Stimulated activated CD8-positive, alpha-beta memory T cell treated with anti-CD3 and anti-CD28 coated beads, Interleukin-12 subunit alpha, Interleukin-12 subunit beta, amount 100 ng/mL, for 24 hours (primary cell): ENCODE results near the gene RFTN1.

Source experiments
- DNase-seq: peaks from one replicate; pipeline ENCODE4 v3.0.0-alpha.2; 2020; ENCODE audit errors: extremely low read depth

RFTN1 gene

GRCh38 chr3:16464511-16465148, 48.9 kb downstream of the RFTN1 start:
- DNase-seq: no peak

- DNase-seq: no peak
These were observed 49.6 kb downstream of the RFTN1 start for GRCh38 chr3:16463914-16464313.

GRCh38 chr3:16463119-16463518, 50.4 kb downstream of the RFTN1 start:
- no peak for DNase-seq

GRCh38 chr3:16462679-16463078, 50.8 kb downstream of the RFTN1 start:
- DNase-seq: no peak

- no peak for DNase-seq
These were observed 51.8 kb downstream of the RFTN1 start for GRCh38 chr3:16461463-16462245.

GRCh38 chr3:16460886-16461285, 52.6 kb downstream of the RFTN1 start:
- no peak for DNase-seq

- no peak for DNase-seq
These were observed 53.2 kb downstream of the RFTN1 start for GRCh38 chr3:16460273-16460672.

GRCh38 chr3:16456784-16457415, 56.6 kb downstream of the RFTN1 start:
- DNase-seq: no peak

- no peak for DNase-seq
These were observed 57.5 kb downstream of the RFTN1 start for GRCh38 chr3:16455966-16456365.

- no peak for DNase-seq
These were observed 58.5 kb downstream of the RFTN1 start for GRCh38 chr3:16455001-16455400.

GRCh38 chr3:16452261-16452660, 61.2 kb downstream of the RFTN1 start:
- DNase-seq: no peak

GRCh38 chr3:16449369-16449768, 64.1 kb downstream of the RFTN1 start:
- no peak for DNase-seq

- peak; percentile 12 for DNase-seq
These were observed 64.8 kb downstream of the RFTN1 start for GRCh38 chr3:16448639-16449070.

GRCh38 chr3:16447135-16447534, 66.4 kb downstream of the RFTN1 start:
- DNase-seq: no peak

GRCh38 chr3:16444344-16444743, 69.2 kb downstream of the RFTN1 start:
- no peak for DNase-seq

- DNase-seq: no peak
These were observed 70.8 kb downstream of the RFTN1 start for GRCh38 chr3:16442730-16443129.

GRCh38 chr3:16441371-16441875, 72.1 kb downstream of the RFTN1 start:
- no peak for DNase-seq

- no peak for DNase-seq
These were observed 73.4 kb downstream of the RFTN1 start for GRCh38 chr3:16439848-16440708.

- DNase-seq: no peak
These were observed 74.2 kb downstream of the RFTN1 start for GRCh38 chr3:16439163-16439847.

- DNase-seq: no peak
These were observed 75.9 kb downstream of the RFTN1 start for GRCh38 chr3:16437640-16438039.

GRCh38 chr3:16433701-16434151, 79.8 kb downstream of the RFTN1 start:
- DNase-seq: no peak
